ENCODE results near the gene GTF2A1L. TPM values are rescaled to one million over a fixed set of nuclear protein-coding genes. Genes with fewer than 3 reads are reported as not detected.

GTF2A1L gene
- total RNA-seq, 1 experiment from 2014 or later: 0.22 TPM

DNA sequence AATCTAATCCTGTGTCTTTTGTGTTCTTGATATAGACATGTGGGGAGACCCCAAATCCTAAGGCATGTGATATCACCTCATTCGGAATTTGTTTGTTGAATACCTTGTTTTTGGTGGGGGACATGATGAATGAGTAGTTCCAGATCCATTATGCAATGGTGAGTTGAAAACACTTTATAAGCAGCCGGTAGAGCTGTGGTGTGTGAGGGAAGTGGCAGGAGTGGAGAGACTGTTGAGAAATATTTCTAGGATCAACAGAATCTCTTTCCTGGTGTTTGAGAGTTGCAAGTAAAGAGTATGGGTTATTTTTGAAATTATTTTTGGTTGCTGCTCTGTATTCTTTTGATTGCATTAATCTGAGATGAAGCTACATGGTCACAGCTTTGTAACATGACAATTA is 103.5 kb downstream of the GTF2A1L start (continued):
- TF ChIP-seq POLR2AphosphoS5 (IDR thresholded peaks at IDR 0.05; ENCODE audit: low read depth, low read length) (no peak), JUND (IDR thresholded peaks at IDR 0.05) (no peak), RAD21 (IDR thresholded peaks at IDR 0.05; ENCODE audit: low read depth) (no peak), POLR2A (IDR thresholded peaks at IDR 0.05; ENCODE audit: borderline replicate concordance, extremely low read depth, insufficient read depth, insufficient read length) (no peak), EZH2 (IDR thresholded peaks at IDR 0.05) (no peak)

DNA sequence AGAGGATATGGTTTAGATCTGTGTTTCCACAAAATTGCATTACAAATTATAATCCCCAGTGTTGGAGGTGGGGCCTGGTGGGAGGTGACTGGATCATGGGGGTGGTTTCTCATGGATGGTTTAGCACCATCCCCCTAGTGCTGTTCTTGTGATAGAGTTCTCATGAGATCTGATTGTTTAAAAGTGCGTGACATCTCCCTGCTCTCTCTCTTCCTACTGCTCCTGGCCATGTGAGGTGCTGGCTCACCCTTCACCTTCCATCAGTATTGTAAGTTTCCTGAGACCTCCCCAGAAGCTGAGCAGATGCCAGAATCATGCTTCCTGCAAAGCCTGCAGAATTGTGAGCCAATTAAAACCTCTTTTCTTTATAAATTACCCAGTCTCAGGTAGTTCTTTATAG is 104.7 kb downstream of the GTF2A1L start:
- Histone ChIP-seq H3K27me3 (ENCODE audit: insufficient read depth, low read length) (peaks cover 25% of the 10 kb centered on the region; the same call in 1 of the 2 replicates), H3K27ac (ENCODE audit: low read depth, low read length) (no peak overlapping the region), H3K9me3 (ENCODE audit: control insufficient read depth in 1 of 2, insufficient read depth in 1 of 2, low read depth in 1 of 2, low read length in 2 of 2) (no peaks in the 10 kb centered on the region), H3K9ac (ENCODE audit: low read length) (no peak overlapping the region), H3K36me3 (ENCODE audit: control insufficient read depth in 1 of 2, insufficient read depth in 2 of 2, low read length in 2 of 2) (no peaks in the 10 kb centered on the region), H3K9me2 (ENCODE audit: insufficient read depth) (no peaks in the 10 kb centered on the region), H3K4me1 (ENCODE audit: control insufficient read depth in 1 of 2, insufficient read depth in 2 of 2, low read length in 2 of 2) (no peaks in the 10 kb centered on the region), H4K20me1 (ENCODE audit: insufficient read depth) (no peaks in the 10 kb centered on the region), H3K4me2 (ENCODE audit: low read length) (no peak overlapping the region), H2AFZ (ENCODE audit: low read depth, low read length, poor library complexity, severe bottlenecking) (no peak overlapping the region), H3K79me2 (ENCODE audit: insufficient read depth, low read length) (no peaks in the 10 kb centered on the region), H3K4me3 (replicated peaks in 1 of 2; ENCODE audit: low read depth in 1 of 2, low read length in 2 of 2) (no peak overlapping the region)
- no TSS peak for BruUV-seq (replicated peaks)
- RAD21 ChIA-PET (ENCODE audit: low non-redundant PET in 1 of 2, low total read pairs in 2 of 2, uncharacterized antibody in 2 of 2, unreplicated experiment in 2 of 2): no interaction called here
- POLR2A ChIA-PET: no interaction called here
- CTCF ChIA-PET: no interaction called here
- no peak for ATAC-seq
- DNase-seq (ENCODE audit: low read depth, low spot score): no peak
- no peak for TF ChIP-seq ATF3 (IDR thresholded peaks at IDR 0.05)
- no peak for TF ChIP-seq MAX (IDR thresholded peaks at IDR 0.05)
- TF ChIP-seq JUND (IDR thresholded peaks at IDR 0.05): no peak
- no peak for TF ChIP-seq EZH2phosphoT487 (IDR thresholded peaks at IDR 0.05; ENCODE audit: borderline replicate concordance)
- TF ChIP-seq POLR2AphosphoS5 (IDR thresholded peaks at IDR 0.05; ENCODE audit: low read depth, low read length): no peak
- intact Hi-C loops (cut with micrococcal nuclease): no loop called here

- Histone ChIP-seq H3K27me3 (ENCODE audit: insufficient read depth, low read length) (peaks cover 19% of the 10 kb centered on the region; the same call in 1 of the 2 replicates), H3K4me3 (replicated peaks in 1 of 2; ENCODE audit: low read depth in 1 of 2, low read length in 2 of 2) (no peak overlapping the region), H3K4me2 (ENCODE audit: low read length) (no peak overlapping the region), H3K79me2 (ENCODE audit: insufficient read depth, low read length) (no peaks in the 10 kb centered on the region), H2AFZ (ENCODE audit: low read depth, low read length, poor library complexity, severe bottlenecking) (no peak overlapping the region), H3K9me2 (ENCODE audit: insufficient read depth) (no peaks in the 10 kb centered on the region), H3K4me1 (ENCODE audit: control insufficient read depth in 1 of 2, insufficient read depth in 2 of 2, low read length in 2 of 2) (no peaks in the 10 kb centered on the region), H3K36me3 (ENCODE audit: control insufficient read depth in 1 of 2, insufficient read depth in 2 of 2, low read length in 2 of 2) (no peaks in the 10 kb centered on the region), H3K9ac (ENCODE audit: low read length) (no peak overlapping the region), H4K20me1 (ENCODE audit: insufficient read depth) (no peaks in the 10 kb centered on the region), H3K27ac (ENCODE audit: low read depth, low read length) (no peak overlapping the region), H3K9me3 (ENCODE audit: control insufficient read depth in 1 of 2, insufficient read depth in 1 of 2, low read depth in 1 of 2, low read length in 2 of 2) (no peaks in the 10 kb centered on the region)
- no peak for DNase-seq (ENCODE audit: low read depth, low spot score)
- TF ChIP-seq TCF7L2 (IDR thresholded peaks at IDR 0.05; ENCODE audit: borderline replicate concordance, extremely low read depth, insufficient read depth, insufficient read length): no peak
- ChIA-PET CTCF (no interaction called here), RAD21 (ENCODE audit: low non-redundant PET in 1 of 2, low total read pairs in 2 of 2, uncharacterized antibody in 2 of 2, unreplicated experiment in 2 of 2) (no interaction called here), POLR2A (no interaction called here)
- BruUV-seq (replicated peaks): no TSS peak
- intact Hi-C loops (cut with micrococcal nuclease): no loop called here
- no peak for ATAC-seq
Measured at GRCh38 chr2:48723129-48723528, 105.5 kb downstream of the GTF2A1L start.
